ENCODE results near the gene DNAH17. TPM values are rescaled to one million over a fixed set of nuclear protein-coding genes. Genes with fewer than 3 reads are reported as not detected.

Gene DNAH17
- total RNA-seq: 0.59 TPM

- DNase-seq: no peak
Measured at GRCh38 chr17:78577296-78577695, at the start of gene DNAH17. Gene DNAH17 (minus strand): TSS chr17:78577396. CDS start chr17:78575057, 2,339 bp downstream.

GRCh38 chr17:78624324-78625151 is 47.3 kb upstream of the DNAH17 start:
- DNase-seq: no peak

- no peak for DNase-seq
Measured at GRCh38 chr17:78623541-78623940, 46.3 kb upstream of the DNAH17 start.

- DNase-seq: no peak
Measured at GRCh38 chr17:78622491-78623265, 45.5 kb upstream of the DNAH17 start.

GRCh38 chr17:78621720-78622490 is 44.7 kb upstream of the DNAH17 start:
- no peak for DNase-seq

- DNase-seq: no peak
Measured at GRCh38 chr17:78620099-78620498, 42.9 kb upstream of the DNAH17 start.

- DNase-seq: no peak
Measured at GRCh38 chr17:78619334-78619733, 42.1 kb upstream of the DNAH17 start.

GRCh38 chr17:78618264-78619066 is 41.3 kb upstream of the DNAH17 start:
- no peak for DNase-seq

- DNase-seq: peak; percentile 77
Measured at GRCh38 chr17:78617511-78618061, 40.4 kb upstream of the DNAH17 start.

- no peak for DNase-seq
Measured at GRCh38 chr17:78616946-78617345, 39.8 kb upstream of the DNAH17 start.

GRCh38 chr17:78615631-78616030 is 38.4 kb upstream of the DNAH17 start:
- no peak for DNase-seq

GRCh38 chr17:78613416-78613815 is 36.2 kb upstream of the DNAH17 start:
- DNase-seq: no peak

GRCh38 chr17:78611607-78612006 is 34.4 kb upstream of the DNAH17 start:
- no peak for DNase-seq

GRCh38 chr17:78610951-78611511 is 33.8 kb upstream of the DNAH17 start:
- DNase-seq: no peak

GRCh38 chr17:78609191-78609641 is 32.0 kb upstream of the DNAH17 start:
- no peak for DNase-seq

- no peak for DNase-seq
Measured at GRCh38 chr17:78608804-78609186, 31.6 kb upstream of the DNAH17 start.

GRCh38 chr17:78608122-78608803 is 31.1 kb upstream of the DNAH17 start:
- no peak for DNase-seq

GRCh38 chr17:78607038-78607437 is 29.8 kb upstream of the DNAH17 start:
- DNase-seq: no peak

GRCh38 chr17:78605886-78606285 is 28.7 kb upstream of the DNAH17 start:
- DNase-seq: no peak

- DNase-seq: no peak
Measured at GRCh38 chr17:78605429-78605828, 28.2 kb upstream of the DNAH17 start.

GRCh38 chr17:78602246-78602645 is 25.1 kb upstream of the DNAH17 start:
- DNase-seq: no peak

All from skin of body (tissue), 2 donors.